ENCODE results near the gene CASQ1.

The CASQ1 gene

DNA sequence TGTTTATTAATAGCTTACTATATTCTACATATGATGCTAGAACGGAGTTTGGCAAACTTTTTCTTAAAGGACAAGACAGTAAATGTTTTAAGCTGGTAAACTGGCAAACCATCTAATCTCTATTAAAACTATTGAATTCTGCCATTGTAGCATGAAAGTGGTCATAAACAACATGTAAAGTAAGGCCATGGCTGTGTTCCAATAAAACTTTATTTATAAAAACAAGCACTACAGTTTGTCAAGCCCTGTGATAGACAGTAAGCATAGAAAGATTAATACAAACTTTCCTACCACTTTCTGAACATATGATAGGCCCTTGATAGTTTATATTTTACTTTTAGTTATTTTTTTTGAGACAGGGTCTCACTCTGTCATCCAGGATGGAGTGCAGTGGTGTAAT lies 37.2 kb downstream of the CASQ1 start:
- peaks cover 95% of the 10 kb centered on the region for H3K36me3 ChIP-seq (ENCODE audit: control insufficient read depth, insufficient read depth, low read length)

DNA sequence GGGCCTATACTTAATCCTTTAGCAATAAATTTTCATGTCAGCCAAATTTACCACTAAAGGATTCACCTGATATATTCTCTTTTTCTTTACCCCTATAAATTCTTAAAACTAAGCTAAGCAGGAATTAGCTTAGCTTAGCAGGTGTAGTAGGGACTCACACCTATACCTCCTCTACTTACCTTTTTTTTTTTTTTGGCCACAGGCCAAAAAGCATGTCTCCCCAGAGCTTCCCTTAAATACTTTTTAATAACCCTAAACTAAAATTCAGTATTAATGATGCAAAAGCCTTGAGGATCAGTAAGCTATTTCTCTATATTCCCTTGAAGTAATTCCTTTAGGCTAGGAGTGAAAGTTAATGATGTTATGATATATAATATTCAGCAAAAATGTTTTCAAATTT lies 38.1 kb downstream of the CASQ1 start:
- H3K36me3 ChIP-seq (ENCODE audit: control insufficient read depth, insufficient read depth, low read length), result peaks cover 93% of the 10 kb centered on the region
- H3K27ac ChIP-seq (ENCODE audit: low read depth, low read length), result no peak overlapping the region
- H3K4me3 ChIP-seq (ENCODE audit: low read depth, low read length), result no peak overlapping the region

More for the DNA sequence above, 37.2 kb downstream of the CASQ1 start:
- no peaks in the 10 kb centered on the region for H3K4me1 ChIP-seq (ENCODE audit: control insufficient read depth, insufficient read depth, low read length)
- H3K27ac ChIP-seq (ENCODE audit: low read depth, low read length), result no peak overlapping the region
- H3K27me3 ChIP-seq (ENCODE audit: control insufficient read depth, insufficient read depth, low read length), result no peaks in the 10 kb centered on the region
- no peaks in the 10 kb centered on the region for H3K9me3 ChIP-seq (ENCODE audit: control insufficient read depth, insufficient read depth, low read depth, low read length)
- no peak overlapping the region for H3K9ac ChIP-seq (ENCODE audit: low read length)
- no peak overlapping the region for H3K4me3 ChIP-seq (ENCODE audit: low read depth, low read length)

DNA sequence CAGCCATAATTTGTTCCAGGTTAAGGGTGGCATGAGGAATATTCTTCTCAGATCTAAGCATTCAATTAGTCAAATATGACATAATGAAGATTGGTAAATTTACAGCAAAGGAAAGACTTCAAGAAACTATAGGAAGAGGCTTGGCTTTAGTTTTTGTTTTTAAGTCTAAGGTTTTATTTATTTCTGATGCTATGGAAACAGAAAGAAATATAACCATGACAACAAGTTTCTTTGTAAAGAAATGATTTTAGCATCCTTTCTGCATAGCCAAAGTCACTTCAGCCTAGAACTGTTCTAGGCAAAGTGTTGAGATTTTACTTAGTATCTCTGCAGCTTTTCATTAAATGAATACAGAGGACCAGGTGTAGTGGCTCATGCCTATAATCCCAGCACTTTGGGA lies 42.5 kb downstream of the CASQ1 start:
- Histone ChIP-seq H3K9ac (ENCODE audit: low read length) (no peak overlapping the region), H3K4me3 (ENCODE audit: low read depth, low read length) (no peak overlapping the region), H3K4me1 (ENCODE audit: control insufficient read depth, insufficient read depth, low read length) (no peaks in the 10 kb centered on the region), H3K9me3 (ENCODE audit: control insufficient read depth, insufficient read depth, low read depth, low read length) (no peaks in the 10 kb centered on the region), H3K36me3 (ENCODE audit: control insufficient read depth, insufficient read depth, low read length) (peaks cover 92% of the 10 kb centered on the region), H3K27ac (ENCODE audit: low read depth, low read length) (no peak overlapping the region), H3K27me3 (ENCODE audit: control insufficient read depth, insufficient read depth, low read length) (no peaks in the 10 kb centered on the region)

More for the DNA sequence above, 38.1 kb downstream of the CASQ1 start:
- no peaks in the 10 kb centered on the region for H3K27me3 ChIP-seq (ENCODE audit: control insufficient read depth, insufficient read depth, low read length)
- H3K9ac ChIP-seq (ENCODE audit: low read length), result no peak overlapping the region
- no peaks in the 10 kb centered on the region for H3K4me1 ChIP-seq (ENCODE audit: control insufficient read depth, insufficient read depth, low read length)
- H3K9me3 ChIP-seq (ENCODE audit: control insufficient read depth, insufficient read depth, low read depth, low read length), result no peaks in the 10 kb centered on the region

DNA sequence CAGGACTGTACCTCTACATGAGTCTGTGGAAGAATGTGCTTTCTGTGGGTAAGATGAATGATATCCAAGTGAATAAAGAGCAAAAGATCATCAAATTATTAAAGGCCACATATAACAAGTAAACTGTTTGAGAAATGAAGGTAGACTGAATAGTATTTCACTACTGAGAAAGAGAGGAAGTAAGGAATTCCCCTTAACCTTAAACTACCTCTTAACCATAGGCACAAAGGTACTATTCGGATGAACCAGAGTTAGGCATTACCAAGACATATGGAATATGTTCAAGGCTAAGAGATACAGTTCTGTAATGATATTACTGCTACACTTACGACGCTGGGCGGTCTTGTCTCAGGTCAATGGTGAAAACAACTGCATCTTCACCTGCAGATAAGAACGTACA lies 46.4 kb downstream of the CASQ1 start:
- Histone ChIP-seq H3K27me3 (ENCODE audit: control insufficient read depth, insufficient read depth, low read length) (no peaks in the 10 kb centered on the region), H3K9ac (ENCODE audit: low read length) (no peak overlapping the region), H3K9me3 (ENCODE audit: control insufficient read depth, insufficient read depth, low read depth, low read length) (no peaks in the 10 kb centered on the region), H3K27ac (ENCODE audit: low read depth, low read length) (no peak overlapping the region), H3K4me3 (ENCODE audit: low read depth, low read length) (no peak overlapping the region), H3K4me1 (ENCODE audit: control insufficient read depth, insufficient read depth, low read length) (no peaks in the 10 kb centered on the region), H3K36me3 (ENCODE audit: control insufficient read depth, insufficient read depth, low read length) (peaks cover 92% of the 10 kb centered on the region)

DNA sequence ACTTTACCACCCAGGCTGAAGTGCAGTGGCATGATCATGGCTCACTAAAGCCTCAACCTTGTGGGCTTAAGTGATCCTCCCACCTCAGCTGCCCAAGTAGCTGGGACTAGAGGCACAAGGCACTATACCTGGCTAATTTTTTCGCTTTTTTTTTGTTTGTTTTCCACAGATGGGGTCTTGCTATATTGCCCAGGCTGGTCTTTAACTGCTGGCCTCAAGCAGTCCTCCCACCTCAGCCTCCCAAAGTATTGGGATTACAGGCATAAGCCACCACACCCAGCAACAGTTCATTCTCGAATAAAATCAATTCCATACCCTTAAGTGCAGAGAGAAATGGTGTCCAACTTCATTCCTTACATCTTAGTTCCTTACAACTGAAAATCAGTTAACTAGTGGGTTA lies 47.2 kb downstream of the CASQ1 start:
- H3K9ac ChIP-seq (ENCODE audit: low read length), result no peak overlapping the region
- no peaks in the 10 kb centered on the region for H3K27me3 ChIP-seq (ENCODE audit: control insufficient read depth, insufficient read depth, low read length)
- no peak overlapping the region for H3K4me3 ChIP-seq (ENCODE audit: low read depth, low read length)
- H3K27ac ChIP-seq (ENCODE audit: low read depth, low read length), result no peak overlapping the region
- H3K36me3 ChIP-seq (ENCODE audit: control insufficient read depth, insufficient read depth, low read length), result peaks cover 93% of the 10 kb centered on the region
- no peaks in the 10 kb centered on the region for H3K4me1 ChIP-seq (ENCODE audit: control insufficient read depth, insufficient read depth, low read length)
- no peaks in the 10 kb centered on the region for H3K9me3 ChIP-seq (ENCODE audit: control insufficient read depth, insufficient read depth, low read depth, low read length)

DNA sequence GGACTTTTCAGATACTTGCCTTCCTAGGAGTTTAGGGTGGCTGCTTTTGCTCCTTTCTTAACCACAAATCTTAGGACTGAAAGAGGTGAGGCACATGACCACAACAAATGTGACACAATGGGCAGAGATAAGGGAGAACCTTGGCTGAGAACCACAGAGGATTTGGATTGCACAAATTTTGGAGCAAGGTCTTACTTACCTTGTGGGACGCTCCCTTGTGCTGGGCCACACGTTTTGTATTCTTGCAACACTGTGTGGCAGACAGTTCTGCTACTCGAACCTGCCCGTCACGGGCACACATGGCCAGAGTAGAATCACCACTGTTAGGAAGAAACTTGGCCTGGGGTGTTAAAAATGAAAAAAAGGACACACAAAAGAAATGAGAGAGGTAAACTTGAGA lies 48.0 kb downstream of the CASQ1 start:
- Histone ChIP-seq H3K4me1 (ENCODE audit: control insufficient read depth, insufficient read depth, low read length) (no peaks in the 10 kb centered on the region), H3K9me3 (ENCODE audit: control insufficient read depth, insufficient read depth, low read depth, low read length) (no peaks in the 10 kb centered on the region), H3K9ac (ENCODE audit: low read length) (no peak overlapping the region), H3K4me3 (ENCODE audit: low read depth, low read length) (no peak overlapping the region), H3K27ac (ENCODE audit: low read depth, low read length) (no peak overlapping the region), H3K36me3 (ENCODE audit: control insufficient read depth, insufficient read depth, low read length) (peaks cover 94% of the 10 kb centered on the region), H3K27me3 (ENCODE audit: control insufficient read depth, insufficient read depth, low read length) (no peaks in the 10 kb centered on the region)

DNA sequence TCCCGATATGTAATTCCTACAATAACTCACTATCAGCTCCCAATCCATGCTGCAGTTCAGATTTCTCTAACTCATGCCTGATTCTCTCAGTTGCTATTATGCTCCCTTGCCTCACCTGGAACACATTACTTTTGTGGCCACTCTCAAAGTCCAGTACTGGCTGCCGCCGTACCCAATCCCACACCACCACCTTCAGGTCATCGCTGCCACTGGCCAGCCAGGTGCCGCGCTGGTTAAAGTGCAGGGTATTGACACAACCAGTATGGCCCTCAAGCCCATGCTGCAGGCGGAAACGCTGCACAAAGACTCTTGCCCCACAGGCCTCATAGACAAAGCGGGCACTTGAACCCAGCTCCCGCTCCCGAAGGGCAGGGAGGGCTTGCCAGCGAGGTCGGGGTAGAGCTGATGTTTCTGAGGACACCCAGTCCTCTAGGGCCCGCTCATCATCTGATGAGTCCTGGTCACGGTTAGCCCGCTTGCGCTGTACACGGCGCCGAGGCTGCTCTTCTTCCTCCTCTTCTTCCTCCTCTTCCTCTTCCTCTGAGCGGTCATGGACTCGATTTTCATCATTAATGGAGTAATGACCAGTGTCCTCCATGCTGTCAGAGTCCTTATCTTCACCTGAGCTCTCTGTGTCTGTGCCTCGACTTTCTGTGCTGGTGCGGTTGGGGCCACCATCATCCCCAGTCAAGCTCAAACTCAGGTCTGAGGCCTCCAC lies 49.4 kb downstream of the CASQ1 start:
- peaks cover 92% of the 10 kb centered on the region for H3K36me3 ChIP-seq (ENCODE audit: control insufficient read depth, insufficient read depth, low read length)

DNA sequence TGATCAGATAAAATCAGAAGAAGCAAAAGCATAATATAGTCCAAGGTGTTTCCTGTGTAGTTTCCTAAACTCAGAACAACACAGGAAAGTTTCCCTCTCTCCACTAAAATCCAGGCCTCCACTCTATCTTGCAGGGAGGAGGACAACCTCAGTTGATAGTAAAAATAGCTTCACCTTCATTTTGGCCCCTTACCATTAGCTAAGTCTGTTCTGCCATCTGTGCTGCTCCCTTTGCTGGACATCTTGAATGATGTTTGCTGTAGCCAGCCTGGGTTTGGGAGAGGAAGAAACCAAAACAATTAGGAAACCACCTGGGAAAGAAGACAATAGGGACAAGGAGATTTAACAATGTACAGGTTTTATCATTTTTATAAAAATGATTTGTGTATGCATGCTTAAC lies 53.4 kb downstream of the CASQ1 start:
- Histone ChIP-seq H3K4me1 (ENCODE audit: control insufficient read depth, insufficient read depth, low read length) (no peaks in the 10 kb centered on the region), H3K4me3 (ENCODE audit: low read depth, low read length) (no peak overlapping the region), H3K27ac (ENCODE audit: low read depth, low read length) (no peak overlapping the region), H3K27me3 (ENCODE audit: control insufficient read depth, insufficient read depth, low read length) (no peaks in the 10 kb centered on the region), H3K36me3 (ENCODE audit: control insufficient read depth, insufficient read depth, low read length) (peaks cover 52% of the 10 kb centered on the region), H3K9ac (ENCODE audit: low read length) (no peak overlapping the region), H3K9me3 (ENCODE audit: control insufficient read depth, insufficient read depth, low read depth, low read length) (no peaks in the 10 kb centered on the region)

More for the DNA sequence above, 49.4 kb downstream of the CASQ1 start:
- Histone ChIP-seq H3K27ac (ENCODE audit: low read depth, low read length) (no peak overlapping the region), H3K9ac (ENCODE audit: low read length) (no peak overlapping the region), H3K4me1 (ENCODE audit: control insufficient read depth, insufficient read depth, low read length) (no peaks in the 10 kb centered on the region), H3K9me3 (ENCODE audit: control insufficient read depth, insufficient read depth, low read depth, low read length) (no peaks in the 10 kb centered on the region), H3K27me3 (ENCODE audit: control insufficient read depth, insufficient read depth, low read length) (no peaks in the 10 kb centered on the region), H3K4me3 (ENCODE audit: low read depth, low read length) (no peak overlapping the region)

DNA sequence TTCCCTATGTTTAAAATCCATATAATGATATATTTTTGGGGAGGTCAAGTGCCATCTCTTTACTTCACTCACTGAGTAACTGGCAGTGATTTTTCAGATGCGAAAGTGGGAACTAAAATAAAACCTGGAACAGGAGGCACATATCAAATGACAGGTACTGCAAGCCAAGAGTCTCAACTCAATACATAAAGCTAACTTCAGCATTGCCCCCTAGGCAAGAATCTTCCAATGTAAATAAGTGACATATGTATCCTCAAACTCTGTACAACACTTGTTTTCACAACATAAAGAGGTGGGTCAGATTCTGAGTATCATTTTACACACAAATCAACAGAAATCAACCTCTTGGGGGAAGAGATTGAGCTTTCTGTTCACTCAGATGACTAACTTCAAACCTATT lies 53.8 kb downstream of the CASQ1 start:
- Histone ChIP-seq H3K9me3 (ENCODE audit: control insufficient read depth, insufficient read depth, low read depth, low read length) (no peaks in the 10 kb centered on the region), H3K4me3 (ENCODE audit: low read depth, low read length) (no peak overlapping the region), H3K9ac (ENCODE audit: low read length) (no peak overlapping the region), H3K4me1 (ENCODE audit: control insufficient read depth, insufficient read depth, low read length) (no peaks in the 10 kb centered on the region), H3K27ac (ENCODE audit: low read depth, low read length) (no peak overlapping the region), H3K27me3 (ENCODE audit: control insufficient read depth, insufficient read depth, low read length) (no peaks in the 10 kb centered on the region), H3K36me3 (ENCODE audit: control insufficient read depth, insufficient read depth, low read length) (peaks cover 48% of the 10 kb centered on the region)

DNA sequence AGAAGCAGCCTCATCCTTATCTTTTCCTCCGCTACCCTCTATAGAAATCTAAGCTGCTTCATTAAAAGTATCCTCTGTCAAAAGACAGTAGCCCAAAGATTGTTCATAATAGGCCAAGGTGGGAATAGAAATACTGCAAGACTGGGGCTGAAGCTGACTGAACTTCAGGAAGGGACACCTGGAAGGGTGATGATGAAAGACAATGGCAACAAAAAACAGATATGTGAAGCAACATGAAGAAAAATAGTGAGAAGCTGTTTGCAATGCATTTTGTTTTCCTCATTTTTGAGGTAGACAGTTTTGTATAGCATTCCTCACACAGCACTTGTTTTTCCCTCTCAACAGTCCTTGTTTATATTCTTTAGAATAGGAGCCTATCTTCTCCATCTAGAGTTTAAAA lies 55.1 kb downstream of the CASQ1 start:
- Histone ChIP-seq H3K27ac (ENCODE audit: low read depth, low read length) (no peak overlapping the region), H3K27me3 (ENCODE audit: control insufficient read depth, insufficient read depth, low read length) (no peaks in the 10 kb centered on the region), H3K9me3 (ENCODE audit: control insufficient read depth, insufficient read depth, low read depth, low read length) (no peaks in the 10 kb centered on the region), H3K4me1 (ENCODE audit: control insufficient read depth, insufficient read depth, low read length) (no peaks in the 10 kb centered on the region), H3K9ac (ENCODE audit: low read length) (no peak overlapping the region), H3K36me3 (ENCODE audit: control insufficient read depth, insufficient read depth, low read length) (peaks cover 35% of the 10 kb centered on the region), H3K4me3 (ENCODE audit: low read depth, low read length) (no peak overlapping the region)

DNA sequence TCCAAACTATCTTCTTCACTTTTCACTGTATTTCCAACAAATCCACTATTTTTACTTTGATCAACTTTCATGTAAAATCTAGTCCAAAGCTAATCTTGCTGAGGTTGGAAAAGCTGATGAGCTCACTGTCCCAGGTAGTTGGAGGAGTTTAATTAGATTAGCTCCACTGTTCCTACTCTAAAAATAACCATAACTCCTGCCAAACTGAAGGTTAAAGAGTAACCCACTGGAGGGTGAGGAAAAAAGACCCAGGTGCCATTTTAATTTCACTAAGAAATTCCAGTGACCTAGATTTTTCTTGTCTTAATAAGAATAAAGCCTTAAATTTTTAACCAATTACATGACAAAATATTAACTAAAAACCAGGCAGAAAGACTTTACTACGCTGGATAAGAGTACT lies 56.7 kb downstream of the CASQ1 start:
- Histone ChIP-seq H3K27me3 (ENCODE audit: control insufficient read depth, insufficient read depth, low read length) (no peaks in the 10 kb centered on the region), H3K4me3 (ENCODE audit: low read depth, low read length) (no peak overlapping the region), H3K9me3 (ENCODE audit: control insufficient read depth, insufficient read depth, low read depth, low read length) (no peaks in the 10 kb centered on the region), H3K27ac (ENCODE audit: low read depth, low read length) (no peak overlapping the region), H3K9ac (ENCODE audit: low read length) (no peak overlapping the region), H3K4me1 (ENCODE audit: control insufficient read depth, insufficient read depth, low read length) (no peaks in the 10 kb centered on the region), H3K36me3 (ENCODE audit: control insufficient read depth, insufficient read depth, low read length) (peaks cover 33% of the 10 kb centered on the region)
